ENCODE results near the gene ANXA2R.
A peak's percentile ranks its signal among the peaks of the same experiment; 100 is the strongest.
"Not testable (repeated sequence)": the region's sequence is repeated elsewhere in the genome, so short reads cannot be mapped to it uniquely, and the experiment has no call there.

Gene ANXA2R

DNA sequence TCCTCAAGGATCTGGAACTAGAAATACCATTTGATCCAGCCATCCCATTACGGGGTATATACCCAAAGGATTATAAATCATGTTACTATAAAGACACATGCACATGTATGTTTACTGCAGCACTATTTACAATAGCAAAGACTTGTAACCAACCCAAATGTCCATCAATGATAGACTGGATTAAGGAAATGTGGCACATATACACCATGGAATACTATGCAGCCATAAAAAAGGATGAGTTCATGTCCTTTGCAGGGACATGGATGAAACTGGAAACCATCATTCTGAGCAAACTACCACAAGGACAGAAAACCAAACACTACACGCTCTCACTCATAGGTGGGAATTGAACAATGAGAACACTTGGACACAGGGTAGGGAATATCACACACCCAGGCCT lies 19.9 kb upstream of the ANXA2R start:
- not testable (repeated sequence) for DNase-seq (ENCODE audit: low read depth)

DNA sequence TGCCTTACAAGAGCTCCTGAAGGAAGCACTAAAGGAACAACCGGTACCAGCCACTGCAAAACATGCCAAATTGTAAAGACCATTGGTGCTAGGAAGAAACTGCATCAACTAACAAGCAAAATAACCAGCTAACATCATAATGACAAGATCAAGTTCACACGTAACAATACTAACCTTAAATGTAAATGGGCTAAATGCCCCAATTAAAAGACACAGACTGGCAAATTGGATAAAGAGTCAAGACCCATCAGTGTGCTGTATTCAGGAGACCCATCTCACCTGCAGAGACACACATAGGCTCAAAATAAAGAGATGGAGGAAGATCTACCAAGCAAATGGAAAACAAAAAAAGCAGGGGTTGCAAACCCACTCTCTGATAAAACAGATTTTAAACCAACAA lies 15.0 kb upstream of the ANXA2R start:
- not testable (repeated sequence) for DNase-seq (ENCODE audit: low read depth)

DNA sequence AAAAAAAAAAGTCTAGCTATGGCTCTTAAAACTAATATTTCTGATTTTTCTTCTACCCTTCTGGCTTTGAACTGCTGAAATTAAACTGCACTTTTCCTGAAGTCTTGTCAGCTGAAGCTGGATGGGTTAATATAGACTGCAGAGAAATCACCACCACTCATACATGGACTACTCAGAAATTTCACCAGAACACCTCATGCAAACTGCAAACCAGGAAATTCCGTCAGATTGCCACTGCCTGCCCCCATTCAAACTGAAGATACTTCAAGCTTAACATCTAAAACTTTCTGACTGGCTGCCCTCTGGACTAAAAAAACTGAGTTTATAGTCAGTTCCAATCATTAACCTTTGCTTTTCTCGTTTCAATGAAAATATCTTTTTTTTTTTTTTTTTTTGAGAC lies 11.6 kb upstream of the ANXA2R start:
- no peak for DNase-seq (ENCODE audit: low read depth)

DNA sequence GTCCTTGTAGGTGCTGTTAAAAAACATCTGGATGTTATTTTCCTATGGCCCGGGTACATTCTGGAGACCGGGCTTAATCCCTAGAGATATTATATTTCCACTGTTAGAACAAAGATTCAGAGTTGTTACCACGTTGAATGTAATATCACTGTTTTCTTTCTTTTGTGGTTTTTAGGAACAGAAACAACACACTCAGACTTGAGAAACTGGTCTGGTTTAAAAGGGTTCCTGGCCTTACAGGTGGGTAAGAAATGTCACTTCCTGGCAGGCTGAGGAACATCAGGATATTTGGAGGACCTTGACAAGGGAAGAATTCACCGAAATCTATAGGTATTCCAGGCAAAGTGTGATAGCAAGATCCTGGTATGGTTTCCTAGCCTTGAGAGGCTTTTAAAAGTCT lies 10.3 kb upstream of the ANXA2R start:
- DNase-seq (ENCODE audit: low read depth): no peak

DNA sequence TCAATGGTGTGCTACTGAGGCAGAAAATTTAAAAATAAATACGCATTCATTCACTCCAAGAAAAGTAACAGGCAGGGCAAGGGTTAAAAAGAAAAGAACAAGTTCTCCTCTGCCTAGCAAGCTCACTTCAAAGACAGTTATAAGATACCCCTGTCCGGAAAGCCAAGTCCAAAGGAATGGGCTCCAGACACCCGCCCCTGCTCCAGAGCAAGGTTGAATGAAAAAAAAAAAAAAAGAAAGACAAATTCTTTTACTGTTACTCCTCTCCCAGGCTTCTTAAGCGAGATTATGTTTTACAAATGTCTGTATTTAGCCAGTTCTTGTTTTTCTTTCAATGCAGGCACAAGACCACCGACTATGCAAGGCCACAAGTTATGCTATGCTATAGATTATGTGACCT lies 9.1 kb upstream of the ANXA2R start:
- DNase-seq (ENCODE audit: low read depth): no peak

DNA sequence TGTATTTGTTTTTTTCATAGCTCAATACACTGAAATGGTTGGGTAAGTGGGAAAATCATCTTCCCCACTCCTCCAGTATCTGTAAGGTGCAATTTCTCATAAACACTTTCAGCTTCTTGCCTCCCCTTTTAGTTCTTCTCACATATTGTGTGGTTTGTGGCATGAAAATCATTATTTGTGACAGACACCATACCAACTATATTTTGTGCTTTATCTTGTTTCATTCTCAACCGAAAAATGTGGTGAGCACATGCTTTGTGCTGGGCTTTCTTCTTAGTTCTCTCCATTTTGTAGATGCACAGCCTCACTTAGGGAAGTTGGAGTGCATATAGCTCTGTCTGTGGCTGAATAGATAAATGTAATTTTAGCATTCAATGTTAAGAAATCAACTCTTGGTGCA lies 6.4 kb upstream of the ANXA2R start:
- DNase-seq (ENCODE audit: low read depth): no peak

DNA sequence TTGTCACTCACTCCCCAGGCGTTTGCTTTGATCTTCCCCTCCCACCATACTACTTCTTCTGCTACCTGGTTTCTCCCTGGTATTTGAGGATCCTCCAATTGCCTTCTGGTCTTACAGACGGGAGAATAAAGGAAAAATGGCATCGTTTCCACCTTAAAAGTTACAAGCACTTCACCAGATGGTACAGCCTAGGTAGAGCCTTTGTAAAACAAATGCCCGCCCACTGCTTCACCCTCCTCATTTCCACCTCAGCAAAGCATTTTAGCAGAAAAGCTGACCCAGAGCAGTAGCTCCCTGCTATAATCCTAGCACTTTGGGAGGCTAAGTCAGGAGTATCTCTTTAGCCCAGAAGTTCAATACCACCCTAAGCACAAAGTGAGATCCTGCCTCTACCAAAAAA lies 5.1 kb upstream of the ANXA2R start:
- no peak for DNase-seq (ENCODE audit: low read depth)

DNA sequence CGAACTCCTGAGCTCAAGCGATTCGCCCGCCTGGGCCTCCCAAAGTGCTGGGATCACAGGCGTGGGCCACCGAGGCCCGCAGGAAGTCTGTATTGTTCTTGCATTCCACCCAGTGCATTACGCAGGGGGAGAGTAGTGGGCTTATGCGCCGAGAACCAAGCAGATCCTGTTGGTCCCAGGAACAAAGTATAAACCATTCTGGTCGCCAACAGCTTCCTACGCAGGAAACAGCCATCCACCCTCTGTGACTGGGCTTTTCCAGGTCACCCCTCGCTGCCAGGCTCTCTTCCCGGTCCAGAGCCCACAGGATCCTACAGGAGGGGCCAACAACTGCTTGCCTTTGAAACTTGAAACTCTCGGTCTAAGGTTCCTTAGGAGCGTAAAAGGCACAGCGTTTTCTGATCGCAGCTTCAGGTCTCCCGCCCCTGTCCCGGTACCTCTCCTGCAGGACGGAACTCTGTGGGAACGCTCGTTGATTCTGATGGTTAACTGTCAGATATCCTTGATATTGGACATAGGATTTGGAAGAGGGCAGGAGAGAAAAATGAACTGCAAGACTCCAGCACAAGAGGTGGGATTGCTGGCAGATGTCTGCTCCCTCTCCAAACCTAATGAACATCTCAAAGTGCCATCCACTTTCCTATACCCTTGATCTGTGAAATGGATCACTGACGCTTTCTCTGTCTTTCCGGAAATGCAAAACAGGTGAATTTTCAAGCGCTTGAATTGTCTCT lies 4.2 kb upstream of the ANXA2R start:
- DNase-seq (ENCODE audit: low read depth): no peak

DNA sequence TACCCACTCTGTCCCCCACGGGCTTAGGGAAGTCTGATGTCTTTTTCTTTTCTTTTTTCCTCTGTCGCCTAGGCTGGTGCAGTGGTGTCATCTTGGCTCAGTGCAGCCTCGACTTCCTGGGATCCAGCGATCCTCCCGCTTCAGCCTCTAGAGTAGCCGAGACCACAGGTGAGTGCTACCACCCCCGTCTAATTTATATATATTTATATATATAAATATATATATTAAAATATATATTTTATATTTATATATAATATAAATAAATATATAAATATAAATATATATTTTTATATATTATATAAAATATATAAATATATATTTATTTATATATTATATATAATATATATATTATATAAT lies 3.3 kb upstream of the ANXA2R start:
- DNase-seq (ENCODE audit: low read depth): no peak

DNA sequence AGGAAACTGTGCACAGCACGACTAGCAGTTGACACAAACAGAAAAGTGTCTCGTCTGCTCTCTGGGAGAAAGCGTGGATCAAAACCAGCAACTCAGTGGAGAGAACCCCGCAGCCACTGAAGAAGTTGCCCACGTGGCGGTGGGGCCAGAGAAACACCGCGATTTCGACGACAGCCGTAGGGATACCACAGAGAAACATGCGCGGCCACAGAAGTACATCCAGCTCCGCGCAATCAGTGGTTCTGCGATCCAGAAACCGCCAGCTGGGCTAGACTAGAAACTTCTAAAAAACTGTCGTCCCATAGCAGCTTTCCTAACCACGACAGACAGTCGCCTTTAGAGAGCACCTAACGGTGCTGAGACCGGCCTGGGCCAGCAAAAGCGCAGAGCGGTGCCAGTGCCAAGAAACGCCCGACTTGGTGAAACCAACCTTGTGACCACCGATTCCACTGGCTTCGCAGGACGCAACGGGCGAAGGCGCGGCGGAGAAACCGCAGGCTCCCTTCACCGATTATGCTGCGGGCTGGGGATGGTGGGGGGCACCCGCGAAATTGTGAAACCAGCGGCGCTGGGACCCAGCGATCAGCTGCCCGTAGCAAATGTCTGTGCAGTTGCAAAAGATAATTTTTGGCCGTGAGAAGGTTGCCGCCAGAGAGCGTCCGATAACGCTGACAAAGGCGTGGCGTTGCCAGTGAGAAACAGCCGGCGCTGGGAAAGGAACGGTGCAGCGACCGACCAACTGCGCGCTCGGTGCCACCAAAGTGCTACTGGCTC lies 2.7 kb upstream of the ANXA2R start:
- DNase-seq (ENCODE audit: low read depth): peak; percentile 58

DNA sequence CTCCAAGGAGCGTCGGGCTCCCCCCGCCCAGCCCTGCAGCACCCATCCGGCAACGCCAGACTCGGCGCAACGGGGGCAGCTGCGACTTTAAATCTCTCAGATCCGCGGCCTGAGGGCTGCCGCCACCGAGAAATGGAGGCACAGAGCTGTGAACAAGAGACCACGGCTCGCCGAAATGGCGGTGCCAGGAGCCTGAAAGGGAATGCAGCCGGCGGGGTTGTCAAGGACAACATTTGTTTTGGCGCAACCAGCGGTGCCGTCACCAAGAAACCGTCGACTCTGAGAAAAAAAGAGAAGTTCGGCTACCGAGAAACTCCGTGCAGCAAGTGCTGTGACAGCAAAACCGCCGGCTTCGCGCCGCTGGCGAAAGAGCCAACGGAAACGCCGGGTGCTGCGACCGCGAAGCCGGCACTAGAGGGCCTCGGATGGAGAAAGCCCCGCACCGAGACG lies 2.1 kb upstream of the ANXA2R start:
- peak; percentile 64 for DNase-seq (ENCODE audit: low read depth)

DNA sequence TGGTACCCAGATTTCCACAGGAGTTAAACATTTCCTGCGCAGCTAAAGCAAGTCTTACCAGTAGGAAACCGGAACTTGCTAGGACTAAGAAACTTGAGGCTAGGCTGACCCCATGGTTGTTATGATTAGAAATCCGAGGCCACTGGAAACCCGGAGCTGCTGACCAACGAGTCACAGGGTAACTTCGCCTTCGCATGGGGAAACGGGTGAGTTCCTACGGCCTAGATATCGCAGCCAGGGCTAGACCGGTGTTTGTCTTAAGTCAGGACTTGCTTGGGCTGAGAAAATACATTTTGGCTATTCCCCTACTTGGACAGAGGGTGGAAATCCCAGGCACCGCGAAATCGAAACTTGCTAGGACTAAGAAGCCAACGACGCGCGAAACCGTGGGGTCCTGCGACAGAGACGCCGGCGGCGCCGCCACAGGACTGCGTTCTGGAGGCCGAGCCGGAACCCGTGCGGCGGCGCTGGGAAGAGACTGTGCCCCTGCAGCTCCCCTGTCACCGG lies 1.6 kb upstream of the ANXA2R start:
- DNase-seq (ENCODE audit: low read depth): no peak

DNA sequence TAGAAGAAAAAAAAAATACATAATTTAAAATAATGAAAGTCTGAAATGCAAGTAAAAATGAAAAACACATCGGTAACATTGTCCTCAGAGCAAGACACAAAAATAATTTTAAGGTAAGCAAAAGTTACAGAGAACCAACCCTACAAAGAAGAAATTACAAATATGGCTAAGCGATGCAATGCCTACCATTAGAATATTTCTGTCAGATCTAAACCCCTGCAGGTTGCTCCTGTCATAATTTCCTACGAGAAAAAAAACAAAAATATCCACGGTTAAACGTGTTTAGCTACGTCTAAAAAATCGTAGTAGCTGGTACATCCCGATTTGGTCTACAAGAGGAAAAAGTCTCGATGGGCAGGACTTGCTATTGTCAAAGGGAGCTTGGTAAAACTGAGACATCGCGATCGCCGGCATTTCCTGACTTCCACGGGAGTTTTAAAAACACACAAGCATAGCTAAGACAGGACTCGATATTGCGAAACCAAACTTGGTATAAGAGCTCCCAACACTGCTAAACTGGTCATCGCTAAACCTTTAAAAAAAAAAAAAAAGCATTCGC lies 1.1 kb upstream of the ANXA2R start:
- no peak for DNase-seq (ENCODE audit: low read depth)

DNA sequence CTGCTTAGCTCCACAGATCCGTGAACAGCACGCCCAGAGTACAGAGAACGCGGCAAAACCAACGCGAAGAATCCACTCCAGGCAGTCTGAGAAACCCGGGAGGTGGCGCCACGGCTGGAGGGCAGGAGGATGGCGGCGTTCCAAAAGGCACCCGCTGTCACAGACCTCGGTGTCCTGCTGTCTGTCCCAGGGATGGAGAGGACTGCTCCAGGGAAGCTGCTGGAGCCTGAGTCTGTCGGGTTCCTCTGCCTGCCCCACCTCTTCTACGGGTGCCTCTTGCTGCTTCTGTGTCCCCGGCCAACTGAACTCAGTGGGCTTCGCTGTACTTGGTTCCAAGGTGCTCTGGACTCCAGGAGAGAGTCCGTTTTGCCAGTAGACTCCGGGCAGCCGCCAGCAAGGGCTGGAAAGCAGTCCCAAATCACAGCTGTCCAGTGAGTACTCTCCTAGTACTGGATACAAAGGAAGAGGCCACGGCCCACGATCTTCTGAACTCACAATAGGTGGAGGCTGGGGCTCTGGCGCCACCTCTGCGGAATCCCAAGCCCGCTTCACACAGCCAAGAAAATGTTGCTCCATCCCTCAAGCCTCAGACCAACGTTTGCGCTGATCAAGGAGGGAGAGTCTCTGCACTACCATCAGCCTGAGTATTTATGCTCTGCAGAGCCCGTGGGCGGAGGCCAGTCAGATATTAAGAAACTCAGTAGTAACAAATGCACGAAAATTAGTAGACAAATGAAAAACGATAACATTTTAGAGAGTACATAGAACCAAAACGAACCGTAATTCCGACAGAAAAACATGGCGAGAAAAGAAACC lies 440 bp downstream of the ANXA2R start:
- DNase-seq (ENCODE audit: low read depth): peak; percentile 51

DNA sequence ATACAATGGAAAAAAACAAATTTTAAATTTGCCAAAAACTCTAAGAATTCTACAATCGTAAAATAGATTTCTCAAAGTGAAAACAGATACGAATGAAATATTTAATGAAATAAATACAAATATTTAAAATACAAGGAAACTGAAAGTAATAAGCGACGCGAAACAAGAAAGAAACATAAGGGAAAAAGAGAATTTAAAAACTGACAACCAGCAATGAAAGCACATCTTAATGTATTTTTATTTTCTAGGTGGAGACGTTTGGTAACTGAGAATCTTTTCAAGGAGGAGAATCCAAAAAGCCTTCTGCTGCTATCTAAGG lies 1.0 kb downstream of the ANXA2R start:
- DNase-seq (ENCODE audit: low read depth): no peak

DNA sequence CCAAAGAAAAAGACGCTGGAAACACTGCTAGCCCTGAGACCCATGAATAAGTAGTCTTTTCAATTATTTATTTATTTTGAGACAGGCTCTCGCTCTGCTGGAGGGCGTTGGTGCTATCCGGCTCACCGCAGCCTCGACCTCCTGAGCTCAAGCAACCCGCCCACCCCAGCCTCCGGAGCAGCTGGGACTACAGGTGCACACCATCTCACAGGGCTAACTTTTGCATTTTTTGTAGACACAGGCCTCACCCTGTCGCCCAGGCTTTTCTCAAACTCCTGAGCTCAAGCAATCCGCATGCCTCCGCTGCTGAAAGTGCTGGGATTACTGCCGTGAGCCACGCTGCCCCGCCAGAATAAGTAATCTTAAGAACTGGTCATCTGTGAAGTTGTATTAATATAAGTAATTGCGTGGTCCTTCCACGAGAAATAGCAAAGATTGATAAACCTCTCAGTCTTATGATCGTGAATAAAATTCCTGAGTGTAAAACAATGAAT lies 1.6 kb downstream of the ANXA2R start:
- peak; percentile 6 for DNase-seq (ENCODE audit: low read depth)

DNA sequence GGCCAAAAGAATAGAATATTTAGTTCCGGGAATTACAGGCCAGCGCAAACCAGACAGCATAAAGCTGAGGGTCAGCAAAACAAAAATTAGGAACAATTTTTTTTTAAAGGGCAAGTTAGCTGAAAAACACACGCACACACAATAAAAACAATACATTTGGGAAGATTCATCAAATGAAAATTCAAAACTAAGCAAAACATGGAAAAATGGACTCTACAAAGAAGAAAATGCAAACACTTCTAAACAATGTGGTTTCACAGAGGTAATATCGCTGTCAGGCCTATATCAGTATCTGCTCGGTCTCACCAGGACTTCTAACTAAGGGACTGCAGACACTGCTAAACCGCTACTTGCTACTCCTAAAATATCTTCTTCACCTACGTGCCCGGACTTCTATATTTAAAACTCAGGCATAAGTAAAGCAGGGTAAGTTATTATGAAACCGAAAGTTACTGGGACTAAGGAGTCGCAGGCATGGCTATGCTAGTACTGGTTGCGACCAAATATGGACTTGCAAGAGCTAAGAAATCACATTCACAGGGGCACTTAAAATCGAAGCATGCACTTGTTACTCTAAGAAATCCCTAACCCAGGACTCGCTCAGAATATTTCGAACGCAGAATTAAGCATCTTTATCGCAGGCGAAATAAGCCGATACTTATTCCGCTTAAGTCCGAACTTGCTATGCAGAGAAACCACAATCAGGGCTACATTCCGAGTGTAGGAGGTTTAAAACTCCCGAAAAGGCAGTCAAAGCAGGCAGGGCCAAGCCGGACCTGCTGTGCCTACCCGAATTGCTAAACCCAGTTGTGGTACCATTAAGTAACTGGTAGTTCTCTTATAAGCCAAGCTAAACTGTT lies 2.3 kb downstream of the ANXA2R start:
- DNase-seq (ENCODE audit: low read depth): no peak

DNA sequence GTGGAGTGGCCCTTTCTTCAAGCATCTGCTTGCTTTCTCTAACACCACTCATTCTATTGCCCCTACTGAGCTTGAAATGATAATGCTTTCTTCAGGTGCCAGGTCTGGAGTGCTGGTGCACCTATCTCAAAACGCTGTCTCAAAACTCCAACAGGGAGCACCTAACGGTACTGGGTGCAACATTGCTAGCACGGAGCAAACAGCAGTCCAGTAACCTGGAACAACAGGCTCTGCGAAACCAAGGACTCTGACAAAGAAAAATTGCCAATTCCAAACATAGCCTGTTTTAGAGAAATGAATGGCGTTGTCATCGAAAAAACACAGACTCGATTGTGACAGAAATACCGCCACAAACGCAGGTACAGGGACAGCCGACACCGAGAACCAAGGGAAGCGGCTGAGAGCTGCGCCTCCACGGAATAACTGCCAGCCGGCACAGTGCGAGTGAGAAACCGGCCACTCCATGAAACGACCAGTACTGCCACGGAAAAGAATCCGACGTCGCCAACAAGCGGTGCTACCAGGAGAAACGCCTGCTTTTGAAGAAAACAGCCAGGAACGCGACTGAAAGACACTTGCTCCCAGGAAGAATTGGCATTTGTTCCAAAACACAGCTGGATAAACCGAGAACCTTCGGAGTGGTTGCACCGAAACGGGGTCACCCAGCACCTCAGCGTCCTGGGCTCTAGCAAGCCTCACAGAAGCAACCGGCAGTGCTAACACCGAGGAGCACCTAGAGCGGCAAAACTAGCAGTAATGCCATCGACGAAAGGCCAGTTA lies 3.1 kb downstream of the ANXA2R start:
- no peak for DNase-seq (ENCODE audit: low read depth)

DNA sequence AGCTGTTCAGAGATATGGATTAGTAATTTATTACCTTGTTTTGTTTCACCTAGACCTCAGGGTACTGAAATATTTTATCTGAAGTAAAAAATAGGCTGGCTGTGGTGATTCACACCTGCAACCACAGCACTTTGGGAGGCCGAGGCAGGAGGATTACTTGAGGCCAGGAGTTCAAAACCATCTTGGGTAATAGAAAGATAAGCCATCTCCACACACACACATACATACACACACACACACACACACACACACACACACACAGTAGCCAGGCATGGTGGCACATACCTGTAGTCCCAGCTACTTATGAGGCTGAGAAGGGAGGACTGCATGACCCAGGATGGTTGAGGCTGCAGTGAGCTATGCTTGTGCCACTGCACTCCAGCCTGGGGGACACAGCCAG lies 3.7 kb downstream of the ANXA2R start:
- DNase-seq (ENCODE audit: low read depth): no peak

DNA sequence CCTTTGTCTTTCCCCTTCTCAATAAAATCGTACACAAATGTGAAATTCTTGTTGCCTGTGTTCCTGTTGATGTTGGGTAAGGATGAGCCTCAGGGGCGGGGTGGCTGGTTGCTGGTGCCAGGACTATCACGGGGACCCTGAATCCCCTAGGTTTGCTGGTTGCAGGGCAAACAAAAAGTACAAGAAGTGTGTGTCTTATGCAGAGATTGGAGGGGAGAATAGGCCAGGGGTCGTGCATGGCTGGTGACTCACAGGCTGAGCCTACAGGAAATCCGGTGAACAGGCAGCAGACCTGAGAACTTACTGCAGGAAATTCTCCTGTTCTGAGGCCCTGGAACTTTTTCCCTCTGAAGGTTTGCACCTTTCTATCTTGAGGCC lies 5.5 kb downstream of the ANXA2R start:
- DNase-seq (ENCODE audit: low read depth): no peak

Data from stimulated activated CD8-positive, alpha-beta memory T cell treated with anti-CD3 and anti-CD28 coated beads, Interleukin-12 subunit alpha, Interleukin-12 subunit beta, amount 100 ng/mL, for 4 hours (primary cell).